HEK293 (cell line): ENCODE results near the gene BBC3.

ENCODE experiments used
- EGR2 ChIP-seq: fragments of 450-650 bp; formaldehyde crosslinking; IDR thresholded peaks from 2 replicates; pipeline ENCODE4 v1.5.1; 2016; ENCODE audit warnings: low read depth, missing biosample characterization, missing genetic modification characterization
- MYNN ChIP-seq: fragments of 450-650 bp; formaldehyde crosslinking; IDR thresholded peaks from 2 replicates; pipeline ENCODE4 v1.5.1; 2016; ENCODE audit warnings: missing biosample characterization, missing genetic modification characterization, borderline replicate concordance
- OSR2 ChIP-seq: fragments of 450-650 bp; formaldehyde crosslinking; IDR thresholded peaks from 2 replicates; pipeline ENCODE4 v1.5.1; 2016; ENCODE audit warnings: missing biosample characterization, missing genetic modification characterization
- PRDM1 ChIP-seq: fragments of 450-650 bp; formaldehyde crosslinking; IDR thresholded peaks from 2 replicates; pipeline ENCODE4; 2016; ENCODE audit warnings: missing biosample characterization, missing genetic modification characterization
- SP7 ChIP-seq: fragments of 450-650 bp; formaldehyde crosslinking; IDR thresholded peaks from 2 replicates; pipeline ENCODE4 v1.5.1; 2016; ENCODE audit warnings: missing biosample characterization, missing genetic modification characterization
- WT1 ChIP-seq: fragments of 450-650 bp; formaldehyde crosslinking; IDR thresholded peaks from 2 replicates; pipeline ENCODE4 v1.5.1; 2016; ENCODE audit warnings: missing biosample characterization, missing genetic modification characterization
- ZBTB1 ChIP-seq: fragments of 450-650 bp; formaldehyde crosslinking; IDR thresholded peaks from 2 replicates; pipeline ENCODE4 v1.5.1; 2016; ENCODE audit warnings: missing biosample characterization, missing genetic modification characterization
- ZFP41 ChIP-seq: fragments of 450-650 bp; formaldehyde crosslinking; IDR thresholded peaks from 2 replicates; pipeline ENCODE4 v1.5.1; 2016; ENCODE audit warnings: missing biosample characterization, missing genetic modification characterization, borderline replicate concordance
- ZNF121 ChIP-seq: fragments of 450-650 bp; formaldehyde crosslinking; IDR thresholded peaks from 2 replicates; pipeline ENCODE4 v1.5.1; 2016; ENCODE audit warnings: missing biosample characterization, missing genetic modification characterization
- ZNF133 ChIP-seq: fragments of 450-650 bp; formaldehyde crosslinking; IDR thresholded peaks from 2 replicates; pipeline ENCODE4 v1.5.1; 2016; ENCODE audit warnings: missing biosample characterization, missing genetic modification characterization
- ZNF174 ChIP-seq: fragments of 450-650 bp; formaldehyde crosslinking; IDR thresholded peaks from 2 replicates; pipeline ENCODE4 v1.5.0; 2017; ENCODE audit warnings: missing biosample characterization, mild to moderate bottlenecking, missing genetic modification characterization
- ZNF214 ChIP-seq: fragments of 450-650 bp; formaldehyde crosslinking; IDR thresholded peaks from 2 replicates; pipeline ENCODE4 v1.5.1; 2017; ENCODE audit warnings: missing biosample characterization, mild to moderate bottlenecking, missing genetic modification characterization, borderline replicate concordance
- ZNF555 ChIP-seq: fragments of 450-650 bp; formaldehyde crosslinking; conservative IDR thresholded peaks from 2 replicates; pipeline ENCODE4 v1.5.1; 2017; ENCODE audit warnings: missing biosample characterization, mild to moderate bottlenecking, missing genetic modification characterization, inconsistent platforms
- ZNF596 ChIP-seq: fragments of 450-650 bp; IDR thresholded peaks from 2 replicates; pipeline ENCODE4 v1.5.0; 2018; ENCODE audit warnings: missing biosample characterization, mild to moderate bottlenecking, missing genetic modification characterization, moderate library complexity
- ZNF658 ChIP-seq: fragments of 450-650 bp; formaldehyde crosslinking; IDR thresholded peaks from 2 replicates; pipeline ENCODE4; 2016; ENCODE audit warnings: missing biosample characterization, missing genetic modification characterization
- ZNF792 ChIP-seq: fragments of 450-650 bp; formaldehyde crosslinking; IDR thresholded peaks from 2 replicates; pipeline ENCODE4 v1.5.1; 2016; ENCODE audit warnings: missing biosample characterization, missing genetic modification characterization
- TF ChIP-seq, protein P1 (sequence below): fragments of 450-650 bp; formaldehyde crosslinking; IDR thresholded peaks from 2 replicates; pipeline ENCODE4 v1.5.1; 2016; ENCODE audit warnings: missing biosample characterization, missing genetic modification characterization
- TF ChIP-seq, protein P2 (sequence below): fragments of 450-650 bp; formaldehyde crosslinking; IDR thresholded peaks from 2 replicates; pipeline ENCODE4 v1.5.1; 2016; ENCODE audit warnings: missing biosample characterization, missing genetic modification characterization
- TF ChIP-seq, protein P3 (sequence below): fragments of 450-650 bp; formaldehyde crosslinking; IDR thresholded peaks from 2 replicates; pipeline ENCODE4 v1.5.1; 2017; ENCODE audit warnings: missing biosample characterization, mild to moderate bottlenecking, missing genetic modification characterization, moderate library complexity
- TF ChIP-seq, protein P4 (sequence below): fragments of 450-650 bp; formaldehyde crosslinking; optimal IDR thresholded peaks from 2 replicates; pipeline ENCODE3; 2016; ENCODE audit warnings: missing biosample characterization, mild to moderate bottlenecking, missing genetic modification characterization
- TF ChIP-seq, protein P5 (sequence below): fragments of 450-650 bp; formaldehyde crosslinking; IDR thresholded peaks from 2 replicates; pipeline ENCODE4 v1.5.1; 2016; ENCODE audit warnings: missing biosample characterization, missing genetic modification characterization
- TF ChIP-seq, protein P6 (sequence below): fragments of 450-650 bp; formaldehyde crosslinking; IDR thresholded peaks from 2 replicates; pipeline ENCODE4 v1.5.1; 2016; ENCODE audit warnings: missing biosample characterization, missing genetic modification characterization
- TF ChIP-seq, protein P7 (sequence below): fragments of 450-650 bp; formaldehyde crosslinking; IDR thresholded peaks from 2 replicates; pipeline ENCODE4 v1.5.1; 2016; ENCODE audit warnings: missing biosample characterization, missing genetic modification characterization

The BBC3 gene

GRCh38 chr19:47231215-47232054, 436 bp upstream of the BBC3 start (continued):
- TF ChIP-seq, protein P1, sequence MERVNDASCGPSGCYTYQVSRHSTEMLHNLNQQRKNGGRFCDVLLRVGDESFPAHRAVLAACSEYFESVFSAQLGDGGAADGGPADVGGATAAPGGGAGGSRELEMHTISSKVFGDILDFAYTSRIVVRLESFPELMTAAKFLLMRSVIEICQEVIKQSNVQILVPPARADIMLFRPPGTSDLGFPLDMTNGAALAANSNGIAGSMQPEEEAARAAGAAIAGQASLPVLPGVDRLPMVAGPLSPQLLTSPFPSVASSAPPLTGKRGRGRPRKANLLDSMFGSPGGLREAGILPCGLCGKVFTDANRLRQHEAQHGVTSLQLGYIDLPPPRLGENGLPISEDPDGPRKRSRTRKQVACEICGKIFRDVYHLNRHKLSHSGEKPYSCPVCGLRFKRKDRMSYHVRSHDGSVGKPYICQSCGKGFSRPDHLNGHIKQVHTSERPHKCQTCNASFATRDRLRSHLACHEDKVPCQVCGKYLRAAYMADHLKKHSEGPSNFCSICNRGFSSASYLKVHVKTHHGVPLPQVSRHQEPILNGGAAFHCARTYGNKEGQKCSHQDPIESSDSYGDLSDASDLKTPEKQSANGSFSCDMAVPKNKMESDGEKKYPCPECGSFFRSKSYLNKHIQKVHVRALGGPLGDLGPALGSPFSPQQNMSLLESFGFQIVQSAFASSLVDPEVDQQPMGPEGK (tag by site-specific recombination) = peak; percentile 97
- TF ChIP-seq ZNF596 (tag by site-specific recombination) (no peak), ZNF214 (tag by site-specific recombination) (no peak), SP7 (peak; percentile 84), ZBTB1 (tag by site-specific recombination) (no peak), ZNF174 (tag by site-specific recombination) (no peak), ZNF658 (tag by site-specific recombination) (no peak), EGR2 (tag by site-specific recombination) (peak; percentile 39; the same call in 1 of the 2 replicates), WT1 (peak; percentile 40; the same call in 1 of the 2 replicates), MYNN (tag by site-specific recombination) (no peak), ZNF121 (tag by site-specific recombination) (peak; percentile 45; the same call in 1 of the 2 replicates), ZNF555 (tag by site-specific recombination) (no peak), PRDM1 (no peak), OSR2 (no peak), ZFP41 (tag by site-specific recombination) (no peak), ZNF792 (tag by site-specific recombination) (peak; percentile 83; the same call in 1 of the 2 replicates), ZNF133 (no peak)
- TF ChIP-seq, protein P2, sequence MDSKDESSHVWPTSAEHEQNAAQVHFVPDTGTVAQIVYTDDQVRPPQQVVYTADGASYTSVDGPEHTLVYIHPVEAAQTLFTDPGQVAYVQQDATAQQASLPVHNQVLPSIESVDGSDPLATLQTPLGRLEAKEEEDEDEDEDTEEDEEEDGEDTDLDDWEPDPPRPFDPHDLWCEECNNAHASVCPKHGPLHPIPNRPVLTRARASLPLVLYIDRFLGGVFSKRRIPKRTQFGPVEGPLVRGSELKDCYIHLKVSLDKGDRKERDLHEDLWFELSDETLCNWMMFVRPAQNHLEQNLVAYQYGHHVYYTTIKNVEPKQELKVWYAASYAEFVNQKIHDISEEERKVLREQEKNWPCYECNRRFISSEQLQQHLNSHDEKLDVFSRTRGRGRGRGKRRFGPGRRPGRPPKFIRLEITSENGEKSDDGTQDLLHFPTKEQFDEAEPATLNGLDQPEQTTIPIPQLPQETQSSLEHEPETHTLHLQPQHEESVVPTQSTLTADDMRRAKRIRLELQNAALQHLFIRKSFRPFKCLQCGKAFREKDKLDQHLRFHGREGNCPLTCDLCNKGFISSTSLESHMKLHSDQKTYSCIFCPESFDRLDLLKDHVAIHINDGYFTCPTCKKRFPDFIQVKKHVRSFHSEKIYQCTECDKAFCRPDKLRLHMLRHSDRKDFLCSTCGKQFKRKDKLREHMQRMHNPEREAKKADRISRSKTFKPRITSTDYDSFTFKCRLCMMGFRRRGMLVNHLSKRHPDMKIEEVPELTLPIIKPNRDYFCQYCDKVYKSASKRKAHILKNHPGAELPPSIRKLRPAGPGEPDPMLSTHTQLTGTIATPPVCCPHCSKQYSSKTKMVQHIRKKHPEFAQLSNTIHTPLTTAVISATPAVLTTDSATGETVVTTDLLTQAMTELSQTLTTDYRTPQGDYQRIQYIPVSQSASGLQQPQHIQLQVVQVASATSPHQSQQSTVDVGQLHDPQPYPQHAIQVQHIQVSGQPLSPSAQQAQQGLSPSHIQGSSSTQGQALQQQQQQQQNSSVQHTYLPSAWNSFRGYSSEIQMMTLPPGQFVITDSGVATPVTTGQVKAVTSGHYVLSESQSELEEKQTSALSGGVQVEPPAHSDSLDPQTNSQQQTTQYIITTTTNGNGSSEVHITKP = peak; percentile 65
- TF ChIP-seq, protein P3, sequence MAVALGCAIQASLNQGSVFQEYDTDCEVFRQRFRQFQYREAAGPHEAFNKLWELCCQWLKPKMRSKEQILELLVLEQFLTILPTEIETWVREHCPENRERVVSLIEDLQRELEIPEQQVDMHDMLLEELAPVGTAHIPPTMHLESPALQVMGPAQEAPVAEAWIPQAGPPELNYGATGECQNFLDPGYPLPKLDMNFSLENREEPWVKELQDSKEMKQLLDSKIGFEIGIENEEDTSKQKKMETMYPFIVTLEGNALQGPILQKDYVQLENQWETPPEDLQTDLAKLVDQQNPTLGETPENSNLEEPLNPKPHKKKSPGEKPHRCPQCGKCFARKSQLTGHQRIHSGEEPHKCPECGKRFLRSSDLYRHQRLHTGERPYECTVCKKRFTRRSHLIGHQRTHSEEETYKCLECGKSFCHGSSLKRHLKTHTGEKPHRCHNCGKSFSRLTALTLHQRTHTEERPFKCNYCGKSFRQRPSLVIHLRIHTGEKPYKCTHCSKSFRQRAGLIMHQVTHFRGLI (tag by site-specific recombination) = no peak; the same call in 1 of the 2 replicates
- TF ChIP-seq, protein P4, sequence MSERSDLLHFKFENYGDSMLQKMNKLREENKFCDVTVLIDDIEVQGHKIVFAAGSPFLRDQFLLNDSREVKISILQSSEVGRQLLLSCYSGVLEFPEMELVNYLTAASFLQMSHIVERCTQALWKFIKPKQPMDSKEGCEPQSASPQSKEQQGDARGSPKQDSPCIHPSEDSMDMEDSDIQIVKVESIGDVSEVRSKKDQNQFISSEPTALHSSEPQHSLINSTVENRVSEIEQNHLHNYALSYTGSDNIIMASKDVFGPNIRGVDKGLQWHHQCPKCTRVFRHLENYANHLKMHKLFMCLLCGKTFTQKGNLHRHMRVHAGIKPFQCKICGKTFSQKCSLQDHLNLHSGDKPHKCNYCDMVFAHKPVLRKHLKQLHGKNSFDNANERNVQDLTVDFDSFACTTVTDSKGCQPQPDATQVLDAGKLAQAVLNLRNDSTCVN (tag by site-specific recombination) = peak; percentile 66
- TF ChIP-seq, protein P5, sequence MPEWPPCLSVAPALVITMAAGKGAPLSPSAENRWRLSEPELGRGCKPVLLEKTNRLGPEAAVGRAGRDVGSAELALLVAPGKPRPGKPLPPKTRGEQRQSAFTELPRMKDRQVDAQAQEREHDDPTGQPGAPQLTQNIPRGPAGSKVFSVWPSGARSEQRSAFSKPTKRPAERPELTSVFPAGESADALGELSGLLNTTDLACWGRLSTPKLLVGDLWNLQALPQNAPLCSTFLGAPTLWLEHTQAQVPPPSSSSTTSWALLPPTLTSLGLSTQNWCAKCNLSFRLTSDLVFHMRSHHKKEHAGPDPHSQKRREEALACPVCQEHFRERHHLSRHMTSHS = no peak
- TF ChIP-seq, protein P6, sequence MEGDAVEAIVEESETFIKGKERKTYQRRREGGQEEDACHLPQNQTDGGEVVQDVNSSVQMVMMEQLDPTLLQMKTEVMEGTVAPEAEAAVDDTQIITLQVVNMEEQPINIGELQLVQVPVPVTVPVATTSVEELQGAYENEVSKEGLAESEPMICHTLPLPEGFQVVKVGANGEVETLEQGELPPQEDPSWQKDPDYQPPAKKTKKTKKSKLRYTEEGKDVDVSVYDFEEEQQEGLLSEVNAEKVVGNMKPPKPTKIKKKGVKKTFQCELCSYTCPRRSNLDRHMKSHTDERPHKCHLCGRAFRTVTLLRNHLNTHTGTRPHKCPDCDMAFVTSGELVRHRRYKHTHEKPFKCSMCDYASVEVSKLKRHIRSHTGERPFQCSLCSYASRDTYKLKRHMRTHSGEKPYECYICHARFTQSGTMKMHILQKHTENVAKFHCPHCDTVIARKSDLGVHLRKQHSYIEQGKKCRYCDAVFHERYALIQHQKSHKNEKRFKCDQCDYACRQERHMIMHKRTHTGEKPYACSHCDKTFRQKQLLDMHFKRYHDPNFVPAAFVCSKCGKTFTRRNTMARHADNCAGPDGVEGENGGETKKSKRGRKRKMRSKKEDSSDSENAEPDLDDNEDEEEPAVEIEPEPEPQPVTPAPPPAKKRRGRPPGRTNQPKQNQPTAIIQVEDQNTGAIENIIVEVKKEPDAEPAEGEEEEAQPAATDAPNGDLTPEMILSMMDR (tag by site-specific recombination) = 0 out of 2 replicates have a peak, but pooled peaks have one; percentile 30
- TF ChIP-seq, protein P7, sequence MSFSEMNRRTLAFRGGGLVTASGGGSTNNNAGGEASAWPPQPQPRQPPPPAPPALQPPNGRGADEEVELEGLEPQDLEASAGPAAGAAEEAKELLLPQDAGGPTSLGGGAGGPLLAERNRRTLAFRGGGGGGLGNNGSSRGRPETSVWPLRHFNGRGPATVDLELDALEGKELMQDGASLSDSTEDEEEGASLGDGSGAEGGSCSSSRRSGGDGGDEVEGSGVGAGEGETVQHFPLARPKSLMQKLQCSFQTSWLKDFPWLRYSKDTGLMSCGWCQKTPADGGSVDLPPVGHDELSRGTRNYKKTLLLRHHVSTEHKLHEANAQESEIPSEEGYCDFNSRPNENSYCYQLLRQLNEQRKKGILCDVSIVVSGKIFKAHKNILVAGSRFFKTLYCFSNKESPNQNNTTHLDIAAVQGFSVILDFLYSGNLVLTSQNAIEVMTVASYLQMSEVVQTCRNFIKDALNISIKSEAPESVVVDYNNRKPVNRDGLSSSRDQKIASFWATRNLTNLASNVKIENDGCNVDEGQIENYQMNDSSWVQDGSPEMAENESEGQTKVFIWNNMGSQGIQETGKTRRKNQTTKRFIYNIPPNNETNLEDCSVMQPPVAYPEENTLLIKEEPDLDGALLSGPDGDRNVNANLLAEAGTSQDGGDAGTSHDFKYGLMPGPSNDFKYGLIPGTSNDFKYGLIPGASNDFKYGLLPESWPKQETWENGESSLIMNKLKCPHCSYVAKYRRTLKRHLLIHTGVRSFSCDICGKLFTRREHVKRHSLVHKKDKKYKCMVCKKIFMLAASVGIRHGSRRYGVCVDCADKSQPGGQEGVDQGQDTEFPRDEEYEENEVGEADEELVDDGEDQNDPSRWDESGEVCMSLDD (tag by site-specific recombination) = peak; percentile 96
